H9 (cell line): ENCODE results near the gene ZKSCAN4. TPM values are rescaled to one million over a fixed set of nuclear protein-coding genes. Genes with fewer than 3 reads are reported as not detected.

Source experiments
- DNase-seq: peaks from one replicate; pipeline ENCODE4 v3.0.0-alpha.2; 2017
- H2AFZ ChIP-seq: one replicate; pipeline ENCODE4 v1.6.1; 2013; ENCODE audit warnings: mild to moderate bottlenecking, low read length, control low read depth, moderate library complexity
- H2AK5ac ChIP-seq: 2 replicates; pipeline ENCODE4 v1.6.1; 2013; ENCODE audit warnings: low read length, control low read depth, mixed read lengths; ENCODE audit not compliant: insufficient read length
- H2BK120ac ChIP-seq: one replicate; pipeline ENCODE4 v1.6.1; 2013; ENCODE audit warnings: low read depth, mild to moderate bottlenecking, low read length, control low read depth, inconsistent platforms; ENCODE audit not compliant: poor library complexity, severe bottlenecking
- H2BK12ac ChIP-seq: 2 replicates; pipeline ENCODE4 v1.6.1; 2013; ENCODE audit warnings: low read length, control low read depth, mixed read lengths, low read depth; ENCODE audit not compliant: insufficient read length
- H2BK15ac ChIP-seq: 2 replicates; pipeline ENCODE4 v1.6.1; 2013; ENCODE audit warnings: low read depth, low read length, control low read depth
- H2BK20ac ChIP-seq: one replicate; pipeline ENCODE4 v1.6.1; 2013; ENCODE audit warnings: low read depth, mild to moderate bottlenecking, low read length, control low read depth, inconsistent platforms; ENCODE audit not compliant: poor library complexity, severe bottlenecking
- H2BK5ac ChIP-seq: 2 replicates; pipeline ENCODE4 v1.6.1; 2013; ENCODE audit warnings: low read length, control low read depth, mixed read lengths; ENCODE audit not compliant: insufficient read length
- H3K14ac ChIP-seq: 2 replicates; pipeline ENCODE4 v1.6.1; 2013; ENCODE audit warnings: low read length, control low read depth; ENCODE audit not compliant: insufficient read depth
- H3K18ac ChIP-seq: 2 replicates; pipeline ENCODE4 v1.6.1; 2013; ENCODE audit warnings: low read depth, mild to moderate bottlenecking, mixed read lengths, low read length, control low read depth; ENCODE audit not compliant: insufficient read length
- H3K23ac ChIP-seq: 2 replicates; pipeline ENCODE4 v1.6.1; 2013; ENCODE audit warnings: low read length, control low read depth, mixed read lengths, low read depth; ENCODE audit not compliant: insufficient read length
- H3K23me2 ChIP-seq: 2 replicates; pipeline ENCODE4 v1.6.1; 2013; ENCODE audit warnings: low read depth, mild to moderate bottlenecking, mixed read lengths, low read length, control low read depth; ENCODE audit not compliant: insufficient read length, poor library complexity, severe bottlenecking
- H3K27ac ChIP-seq: 2 replicates; pipeline ENCODE4 v1.5.1; 2013; ENCODE audit warnings: low read length, control low read depth, mixed read lengths, low read depth; ENCODE audit not compliant: insufficient read length
- H3K27me3 ChIP-seq: 2 replicates; pipeline ENCODE4 v1.6.1; 2013; ENCODE audit warnings: low read length, control low read depth, inconsistent platforms; ENCODE audit not compliant: insufficient read depth
- H3K4ac ChIP-seq: 2 replicates; pipeline ENCODE4 v1.6.1; 2013; ENCODE audit warnings: low read depth, mild to moderate bottlenecking, control low read depth, inconsistent platforms, low read length, moderate library complexity
- H3K4me1 ChIP-seq: 2 replicates; pipeline ENCODE4 v1.6.1; 2013; ENCODE audit warnings: low read length, control low read depth, inconsistent platforms; ENCODE audit not compliant: insufficient read depth
- H3K4me2 ChIP-seq: 2 replicates; pipeline ENCODE4 v1.6.1; 2013; ENCODE audit warnings: low read length, control low read depth, mixed read lengths; ENCODE audit not compliant: insufficient read length, insufficient read depth
- H3K56ac ChIP-seq: 2 replicates; pipeline ENCODE4 v1.6.1; 2013; ENCODE audit warnings: low read depth, mild to moderate bottlenecking, mixed read lengths, low read length, control low read depth; ENCODE audit not compliant: insufficient read length
- H3K79me1 ChIP-seq: 2 replicates; pipeline ENCODE4 v1.6.1; 2013; ENCODE audit warnings: low read depth, mild to moderate bottlenecking, moderate library complexity, low read length, control low read depth, inconsistent platforms; ENCODE audit not compliant: insufficient read depth, poor library complexity, severe bottlenecking
- H3K79me2 ChIP-seq: 2 replicates; pipeline ENCODE4 v1.6.1; 2013; ENCODE audit warnings: low read length, control low read depth, inconsistent platforms; ENCODE audit not compliant: insufficient read depth
- H3K9ac ChIP-seq: 2 replicates; pipeline ENCODE4 v1.6.1; 2013; ENCODE audit warnings: low read length, control low read depth, mixed read lengths; ENCODE audit not compliant: insufficient read length; ENCODE audit errors: extremely low read depth
- H3K9me3 ChIP-seq: one replicate; pipeline ENCODE4 v1.6.1; 2013; ENCODE audit warnings: low read depth, low read length, inconsistent platforms; ENCODE audit not compliant: control insufficient read depth
- H3T11ph ChIP-seq: one replicate; pipeline ENCODE4 v1.6.1; 2013; ENCODE audit warnings: mild to moderate bottlenecking, low read length, control low read depth, inconsistent platforms
- H4K20me1 ChIP-seq: one replicate; pipeline ENCODE4 v1.6.1; 2013; ENCODE audit not compliant: control insufficient read depth, insufficient read length, insufficient read depth
- H4K5ac ChIP-seq: 2 replicates; pipeline ENCODE4 v1.6.1; 2013; ENCODE audit warnings: low read depth, mild to moderate bottlenecking, mixed read lengths, low read length, control low read depth; ENCODE audit not compliant: insufficient read length
- H4K8ac ChIP-seq: replicated peaks from 2 replicates; pipeline ENCODE4 v1.6.1; 2013; ENCODE audit warnings: low read length, control low read depth, mixed read lengths, low read depth; ENCODE audit not compliant: insufficient read length
- H4K91ac ChIP-seq: 2 replicates; pipeline ENCODE4 v1.6.1; 2013; ENCODE audit warnings: low read depth, mild to moderate bottlenecking, moderate library complexity, mixed read lengths, low read length, control low read depth; ENCODE audit not compliant: insufficient read length
- H3K27ac Mint-ChIP-seq, 3 experiments: 2 replicates in 2 of 3; 3 replicates in 1 of 3; pipeline ENCODE4 v1.8.0; 2020 to 2021; ENCODE audit warnings: mixed read lengths in 3 of 3, mild to moderate bottlenecking in 1 of 3, moderate library complexity in 1 of 3
- H3K27me3 Mint-ChIP-seq: 2 replicates; pipeline ENCODE4 v1.8.0; 2021; ENCODE audit warnings: low read depth, mild to moderate bottlenecking, moderate library complexity, mixed read lengths
- H3K36me3 Mint-ChIP-seq, 3 experiments: 2 replicates in 2 of 3; 3 replicates in 1 of 3; pipeline ENCODE4 v1.8.0; 2020 to 2021; ENCODE audit warnings: low read depth in 3 of 3, mixed read lengths in 3 of 3; ENCODE audit not compliant: insufficient read depth in 1 of 3
- H3K4me1 Mint-ChIP-seq, 2 experiments: 2 replicates each; pipeline ENCODE4 v1.8.0; 2020; ENCODE audit warnings: mixed read lengths in 2 of 2
- H3K4me3 Mint-ChIP-seq, 2 experiments: 2 replicates in 1 of 2; 3 replicates in 1 of 2; pipeline ENCODE4 v1.8.0; 2020 to 2021; ENCODE audit warnings: mild to moderate bottlenecking in 2 of 2, mixed read lengths in 2 of 2, moderate library complexity in 1 of 2
- H3K9me3 Mint-ChIP-seq, 2 experiments: 2 replicates in 1 of 2; 3 replicates in 1 of 2; pipeline ENCODE4 v1.8.0; 2020; ENCODE audit warnings: mild to moderate bottlenecking in 2 of 2, mixed read lengths in 2 of 2, moderate library complexity in 1 of 2
- WGBS: extraction: QIAGEN DNeasy Blood & Tissue Kit; methylation state at CpG from one replicate; pipeline ENCODE4 v1.1.7; 2013; ENCODE audit warnings: missing lambda C conversion rate, low lambda C conversion rate, mixed read lengths; ENCODE audit not compliant: insufficient read length; ENCODE audit errors: extremely low coverage; 5-methylcytosine and 5-hydroxymethylcytosine counted together
- total RNA-seq: library from RNA; stranded (reverse); gene quantifications from 2 replicates; pipeline ENCODE4 v1.2.1, GENCODE V29; 2021
- TF ChIP-seq, protein P1 (sequence below): fragments of 200-600 bp; sonication (generic); conservative IDR thresholded peaks from 3 replicates; pipeline ENCODE4 v1.8.0; 2021; ENCODE audit warnings: antibody characterized with exemption, mild to moderate bottlenecking

Gene ZKSCAN4
- total RNA-seq, 1 experiment from 2014 or later: 8.8 TPM

DNA sequence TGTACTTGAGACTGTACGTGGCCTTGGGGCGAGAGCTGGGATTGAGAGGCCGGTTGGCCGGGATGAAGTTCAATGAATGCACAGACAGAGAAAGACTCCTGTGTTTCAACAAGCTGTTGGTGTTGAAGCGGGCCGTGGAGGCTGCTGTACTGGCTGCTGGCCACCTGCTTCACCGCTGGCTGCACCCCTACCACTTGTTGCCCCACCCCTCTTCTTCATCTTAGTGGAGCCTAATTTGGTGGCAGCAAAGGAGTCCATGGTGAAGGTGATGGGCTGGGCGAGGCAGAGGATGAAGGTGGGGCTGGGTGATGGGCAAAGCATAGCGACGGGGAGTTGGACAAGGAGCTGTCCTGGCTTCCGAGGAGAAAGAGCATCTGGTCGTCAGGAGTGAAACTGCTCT lies 34.2 kb downstream of the ZKSCAN4 start:
- Histone ChIP-seq H2BK5ac (no peak overlapping the region), H3K14ac (no peak overlapping the region), H2AK5ac (no peak overlapping the region), H3T11ph (no peak overlapping the region), H3K27me3 (peaks cover 4% of the 10 kb centered on the region; the same call in 1 of the 2 replicates), H3K4me2 (peak overlapping the region; percentile 66), H3K9ac (no peak overlapping the region), H4K8ac (no peak overlapping the region), H2AFZ (no peak overlapping the region), H3K4ac (no peak overlapping the region), H3K79me1 (no peaks in the 10 kb centered on the region), H3K79me2 (no peaks in the 10 kb centered on the region), H3K23me2 (peaks cover 8% of the 10 kb centered on the region), H3K4me1 (no peaks in the 10 kb centered on the region), H2BK120ac (no peak overlapping the region), H4K20me1 (no peaks in the 10 kb centered on the region), H4K5ac (no peak overlapping the region), H2BK12ac (no peak overlapping the region), H3K18ac (no peak overlapping the region), H3K23ac (no peak overlapping the region), H3K56ac (no peak overlapping the region), H4K91ac (no peak overlapping the region), H2BK20ac (no peak overlapping the region), H2BK15ac (no peak overlapping the region), H3K9me3 (no peaks in the 10 kb centered on the region), H3K27ac (no peak overlapping the region)
- Mint-ChIP-seq H3K27ac (no peak overlapping the region), H3K9me3 (no peaks in the 10 kb centered on the region), H3K4me3 (peak overlapping the region; percentile 74 to 83; a peak in 4 of 5 replicates), H3K4me1 (peaks cover 8 to 26% of the 10 kb centered on the region in 2 experiments), H3K27me3 (peaks cover 80% of the 10 kb centered on the region), H3K36me3 (no peaks in the 10 kb centered on the region; a peak in 1 of 7 replicates)
- no CpG with 5 or more reads among the region's 12 CpGs for WGBS
- no peak for DNase-seq
- TF ChIP-seq, protein P1, sequence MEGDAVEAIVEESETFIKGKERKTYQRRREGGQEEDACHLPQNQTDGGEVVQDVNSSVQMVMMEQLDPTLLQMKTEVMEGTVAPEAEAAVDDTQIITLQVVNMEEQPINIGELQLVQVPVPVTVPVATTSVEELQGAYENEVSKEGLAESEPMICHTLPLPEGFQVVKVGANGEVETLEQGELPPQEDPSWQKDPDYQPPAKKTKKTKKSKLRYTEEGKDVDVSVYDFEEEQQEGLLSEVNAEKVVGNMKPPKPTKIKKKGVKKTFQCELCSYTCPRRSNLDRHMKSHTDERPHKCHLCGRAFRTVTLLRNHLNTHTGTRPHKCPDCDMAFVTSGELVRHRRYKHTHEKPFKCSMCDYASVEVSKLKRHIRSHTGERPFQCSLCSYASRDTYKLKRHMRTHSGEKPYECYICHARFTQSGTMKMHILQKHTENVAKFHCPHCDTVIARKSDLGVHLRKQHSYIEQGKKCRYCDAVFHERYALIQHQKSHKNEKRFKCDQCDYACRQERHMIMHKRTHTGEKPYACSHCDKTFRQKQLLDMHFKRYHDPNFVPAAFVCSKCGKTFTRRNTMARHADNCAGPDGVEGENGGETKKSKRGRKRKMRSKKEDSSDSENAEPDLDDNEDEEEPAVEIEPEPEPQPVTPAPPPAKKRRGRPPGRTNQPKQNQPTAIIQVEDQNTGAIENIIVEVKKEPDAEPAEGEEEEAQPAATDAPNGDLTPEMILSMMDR: no peak
